GM18519 (cell line): ENCODE results near the gene SMCHD1.
"Not testable (repeated sequence)": the region's sequence is repeated elsewhere in the genome, so short reads cannot be mapped to it uniquely, and the experiment has no call there.

Source experiments
- ATAC-seq: cut with Tn5 transposase; IDR thresholded peaks from one replicate; pipeline ENCODE4 v1.9.1; 2021; ENCODE audit warnings: mild to moderate bottlenecking, moderate library complexity; ENCODE audit not compliant: unreplicated experiment, low FRiP score

The SMCHD1 gene

DNA sequence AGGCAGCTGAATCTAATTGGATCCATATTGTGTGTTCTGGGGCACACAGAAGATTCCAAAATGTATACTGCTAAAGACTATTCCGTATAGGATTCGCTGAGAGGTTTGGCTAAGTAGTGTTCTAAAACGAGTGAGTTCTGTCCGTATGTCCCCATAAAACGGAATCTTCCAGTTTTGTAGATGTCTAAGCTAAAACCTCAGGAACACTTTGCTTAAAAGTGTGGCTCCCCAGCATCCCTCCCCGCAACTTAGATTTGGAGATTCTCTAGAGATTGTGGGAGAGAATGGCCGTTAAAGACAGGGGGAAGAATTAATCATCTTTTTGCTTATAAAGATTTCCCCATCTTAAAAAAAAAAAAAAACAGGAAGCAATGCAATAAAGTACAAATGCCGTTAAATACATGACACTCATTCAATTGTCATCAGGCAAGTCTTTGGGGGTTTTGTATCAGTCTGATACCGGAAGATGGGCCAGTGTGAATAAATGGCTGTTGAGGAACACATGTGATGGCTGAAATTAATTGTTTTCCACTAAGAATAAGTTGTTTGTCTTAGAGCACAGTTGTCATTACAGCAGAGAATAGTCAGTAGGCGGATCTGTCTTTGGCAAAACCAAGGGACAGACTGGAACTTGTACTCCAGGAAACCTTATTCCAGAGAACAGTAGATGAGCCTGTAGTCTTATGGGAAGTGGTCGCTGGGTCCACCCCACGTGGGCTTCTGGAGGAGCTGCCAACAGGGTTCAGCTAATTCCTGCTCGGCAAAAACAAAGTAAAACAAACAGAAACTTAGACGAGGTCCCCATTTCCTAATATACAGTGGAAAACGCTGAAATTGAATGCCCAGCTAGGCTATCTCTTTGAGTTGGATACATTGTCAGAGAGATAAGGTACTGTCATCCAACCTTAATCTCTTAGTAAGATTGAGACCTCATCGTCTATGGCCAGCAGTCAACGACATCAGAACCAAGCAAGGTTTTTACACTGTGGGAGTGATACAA lies 193.0 kb downstream of the SMCHD1 start:
- ATAC-seq: no peak

DNA sequence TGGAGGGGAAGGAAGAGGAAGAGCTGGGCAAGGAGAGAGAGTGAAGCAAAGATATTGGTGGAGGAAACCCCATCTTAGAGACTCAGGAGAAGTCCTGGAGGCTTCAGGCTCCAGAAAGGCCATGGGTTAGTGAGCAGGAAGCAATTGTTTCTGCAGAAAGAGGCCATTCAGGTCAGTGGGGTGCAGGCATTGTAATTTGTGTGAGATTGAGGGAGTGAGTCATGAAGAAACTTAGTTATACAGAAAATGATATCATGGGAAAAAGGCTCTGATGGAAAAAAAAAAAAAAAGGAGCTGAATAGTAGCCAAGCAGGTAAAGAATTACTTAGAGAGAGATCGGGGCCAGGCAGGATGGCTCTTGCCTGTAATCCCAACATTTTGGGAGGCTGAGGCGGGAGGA lies 195.3 kb downstream of the SMCHD1 start:
- no peak for ATAC-seq

DNA sequence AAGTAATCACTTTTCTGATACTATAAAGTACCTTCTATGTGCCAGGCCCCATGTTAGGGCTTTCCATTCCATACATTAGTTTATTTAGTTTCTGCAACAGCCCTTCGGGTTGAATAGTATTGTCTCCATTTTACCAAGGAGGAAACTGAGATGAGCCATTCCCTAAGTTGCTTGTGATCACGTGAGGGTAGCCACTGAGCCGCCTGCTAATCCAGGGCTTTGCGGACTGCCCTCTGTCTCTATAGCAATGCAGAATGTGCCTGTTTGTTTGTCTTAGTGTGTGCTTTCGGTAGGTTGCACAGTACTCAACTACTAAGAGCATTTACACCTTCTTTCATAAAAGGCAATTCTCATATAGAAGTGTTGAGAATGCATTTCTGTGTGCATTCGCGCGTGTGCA lies 196.2 kb downstream of the SMCHD1 start:
- ATAC-seq: no peak

DNA sequence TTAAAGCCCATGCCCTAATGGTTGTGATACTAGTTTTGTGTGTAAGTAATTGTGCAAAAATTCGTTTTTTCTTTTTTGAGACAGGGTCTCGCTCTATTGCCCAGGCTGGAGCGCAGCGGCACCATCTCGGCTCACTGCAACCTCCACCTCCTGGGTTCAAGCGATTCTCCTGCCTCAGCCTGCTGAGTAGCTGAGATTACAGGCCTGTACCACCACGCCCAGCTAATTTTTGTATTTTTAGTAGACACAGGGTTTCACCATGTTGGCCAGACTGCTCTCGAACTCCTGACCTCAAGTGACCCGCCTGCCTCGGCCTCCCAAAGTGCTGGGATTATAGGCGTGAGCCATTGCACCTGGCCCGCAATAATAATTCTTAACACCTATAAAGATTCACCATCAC lies 196.9 kb downstream of the SMCHD1 start:
- ATAC-seq: not testable (repeated sequence)

DNA sequence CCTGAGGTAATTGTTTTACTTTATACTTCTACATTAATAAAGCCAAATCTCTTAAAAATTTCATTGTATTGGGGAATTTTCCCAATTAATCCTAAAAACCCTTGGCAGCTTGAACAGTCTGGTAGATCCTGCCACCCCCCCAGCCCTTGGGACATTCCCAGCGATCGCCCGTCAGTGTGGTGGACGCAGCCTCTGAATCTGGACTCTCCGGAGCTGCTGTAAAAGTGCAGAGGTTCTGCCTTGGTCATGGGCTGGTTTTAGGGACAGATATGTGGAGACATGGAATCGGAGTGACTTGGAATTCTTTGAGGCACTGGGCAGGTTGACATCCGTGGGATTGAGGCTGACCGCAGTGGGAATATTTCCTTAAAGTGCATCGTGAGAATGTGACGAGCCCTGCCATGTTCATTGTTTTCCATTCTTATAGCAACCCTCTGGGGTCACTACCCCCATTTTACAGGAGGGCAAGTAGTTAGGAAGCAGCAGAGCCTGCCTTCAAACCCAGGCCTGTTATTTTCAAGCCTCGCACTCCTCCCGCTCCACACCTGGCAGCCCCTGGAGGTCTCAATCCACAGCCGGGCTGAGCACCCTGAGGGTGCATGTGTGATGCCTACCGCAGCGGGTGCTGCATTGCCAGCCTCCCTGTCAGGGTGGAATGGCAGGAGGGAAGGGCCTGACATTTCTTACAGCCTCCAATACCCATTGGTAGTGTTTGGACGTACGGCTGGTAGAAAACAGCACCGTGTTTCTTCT lies 197.8 kb downstream of the SMCHD1 start:
- ATAC-seq: no peak

DNA sequence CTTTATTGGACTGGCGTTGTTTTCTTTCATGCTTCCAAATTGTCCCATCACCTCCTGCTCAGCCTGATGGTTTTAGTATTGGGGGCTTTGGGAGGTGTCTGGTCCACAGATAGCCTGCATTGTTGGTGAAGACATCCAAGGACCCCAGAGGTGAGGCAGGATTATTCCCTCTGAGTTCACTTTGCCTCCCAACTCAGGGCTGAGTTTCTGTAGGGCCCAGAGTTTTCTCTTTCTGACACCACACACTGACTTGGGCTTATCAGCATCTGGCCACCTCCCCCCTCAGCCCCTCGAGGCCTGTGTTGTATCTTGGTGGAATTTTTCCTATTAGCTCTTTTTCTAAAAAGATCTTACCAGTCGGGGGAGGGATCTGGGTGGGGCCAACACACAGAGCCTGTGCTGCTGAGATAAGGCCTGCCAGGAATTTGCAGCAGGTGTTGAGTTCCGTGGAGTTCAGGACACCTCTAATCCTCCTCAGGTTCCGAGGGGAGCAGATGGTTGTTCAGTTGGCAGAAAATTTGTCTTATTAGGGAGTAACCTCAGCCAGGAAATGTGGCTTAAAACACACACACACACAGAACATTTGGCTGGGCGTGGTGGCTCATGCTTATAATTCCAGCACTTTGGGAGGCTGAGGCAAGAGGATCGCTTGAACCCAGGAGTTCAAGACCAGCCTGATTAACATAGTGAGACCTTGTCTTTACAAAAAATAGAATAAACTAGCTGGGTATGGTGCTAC lies 198.6 kb downstream of the SMCHD1 start:
- ATAC-seq: no peak
